ENCODE measurements around the gene CACNG4.

The CACNG4 gene

DNA sequence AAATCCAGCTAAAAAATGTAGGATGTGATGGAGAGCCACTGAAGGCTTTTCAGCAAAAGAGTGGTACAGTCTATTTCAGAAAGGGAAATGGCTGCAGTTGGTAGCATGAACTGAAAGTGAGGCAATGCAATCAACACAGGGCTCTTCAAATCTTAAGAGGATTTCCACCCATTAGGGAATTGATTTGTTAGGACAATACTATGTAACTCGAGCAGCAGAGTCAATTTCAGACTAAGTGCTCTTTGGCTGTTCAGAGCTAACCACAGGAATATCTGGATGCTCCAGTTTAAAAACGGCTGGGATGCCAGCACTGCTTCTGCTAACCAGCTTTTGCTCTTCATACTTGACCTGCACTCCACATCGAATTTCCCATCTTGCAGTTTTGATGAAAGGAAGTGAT lies 104.5 kb downstream of the CACNG4 start:
- TF ChIP-seq BHLHE40 (IDR thresholded peaks at IDR 0.05; ENCODE audit: borderline replicate concordance), result no peak
- TF ChIP-seq, protein P1, sequence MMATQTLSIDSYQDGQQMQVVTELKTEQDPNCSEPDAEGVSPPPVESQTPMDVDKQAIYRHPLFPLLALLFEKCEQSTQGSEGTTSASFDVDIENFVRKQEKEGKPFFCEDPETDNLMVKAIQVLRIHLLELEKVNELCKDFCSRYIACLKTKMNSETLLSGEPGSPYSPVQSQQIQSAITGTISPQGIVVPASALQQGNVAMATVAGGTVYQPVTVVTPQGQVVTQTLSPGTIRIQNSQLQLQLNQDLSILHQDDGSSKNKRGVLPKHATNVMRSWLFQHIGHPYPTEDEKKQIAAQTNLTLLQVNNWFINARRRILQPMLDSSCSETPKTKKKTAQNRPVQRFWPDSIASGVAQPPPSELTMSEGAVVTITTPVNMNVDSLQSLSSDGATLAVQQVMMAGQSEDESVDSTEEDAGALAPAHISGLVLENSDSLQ (IDR thresholded peaks at IDR 0.05), result no peak
- no peak for TF ChIP-seq SP1 (IDR thresholded peaks at IDR 0.05)
- no peak for TF ChIP-seq CTBP1 (IDR thresholded peaks at IDR 0.05; ENCODE audit: borderline replicate concordance)
- no peak for TF ChIP-seq TARDBP (IDR thresholded peaks at IDR 0.05)
- ChIA-PET POLR2A (no interaction called here), CTCF (no interaction called here)
- DNase-seq (ENCODE audit: extremely low spot score), result no peak

DNA sequence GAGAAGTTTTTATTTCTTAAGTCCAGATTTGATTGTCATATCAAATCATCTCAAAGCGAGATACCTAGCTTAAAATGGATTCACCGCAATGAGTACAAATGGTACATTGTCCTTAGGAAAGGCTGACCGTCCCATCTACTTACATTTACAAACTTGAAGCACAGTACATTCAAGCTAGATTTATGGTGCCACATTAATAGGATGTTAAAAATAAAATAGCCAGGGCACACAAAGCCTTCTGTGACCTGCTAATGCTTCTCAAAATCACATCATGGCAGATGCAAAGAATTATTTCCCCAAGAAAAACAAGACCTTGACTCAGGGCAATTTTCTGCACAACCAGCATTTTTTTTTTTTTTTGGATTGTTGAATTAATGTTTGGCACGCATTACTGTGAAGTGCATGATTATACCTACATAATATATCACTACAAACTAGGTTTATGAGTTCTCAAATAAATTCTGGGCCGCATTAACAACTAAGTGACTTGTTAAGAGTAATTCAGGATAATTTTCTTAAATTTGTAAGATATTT lies 105.2 kb downstream of the CACNG4 start:
- CTCF ChIA-PET, result interaction anchor here (0.6 kb wide), 1 partner anchor 903 kb away, joined by 3 read pairs; no protein-coding TSS in a partner anchor
- DNase-seq (ENCODE audit: extremely low spot score), result no peak
- TF ChIP-seq ZNF384 (IDR thresholded peaks at IDR 0.05) (peak; percentile 43; the same call in 1 of the 2 replicates), LEF1 (IDR thresholded peaks at IDR 0.05; ENCODE audit: borderline replicate concordance) (no peak), FOXA1 (IDR thresholded peaks at IDR 0.05) (no peak)
- POLR2A ChIA-PET, result no interaction called here

DNA sequence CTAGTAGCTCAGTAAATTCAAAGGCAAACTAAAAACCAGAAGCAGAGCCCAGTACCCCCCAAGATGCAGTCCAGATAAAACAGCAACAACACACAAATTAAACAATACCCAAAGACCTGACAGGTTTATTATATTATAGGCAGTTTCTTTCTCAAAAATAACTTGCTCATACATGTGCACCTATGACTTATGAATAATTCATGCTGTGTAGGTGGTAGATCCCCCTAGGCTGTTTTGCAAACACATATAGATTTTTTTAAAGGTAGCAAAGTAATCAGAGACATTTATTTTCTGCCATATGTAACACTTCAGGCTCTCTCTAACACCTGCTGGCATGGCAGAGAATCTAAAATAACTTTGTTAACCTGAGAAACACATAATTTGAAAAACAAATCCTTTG lies 107.1 kb downstream of the CACNG4 start:
- TF ChIP-seq FOXA1 (IDR thresholded peaks at IDR 0.05) (no peak), BHLHE40 (IDR thresholded peaks at IDR 0.05; ENCODE audit: borderline replicate concordance) (no peak), FOXM1 (IDR thresholded peaks at IDR 0.05; ENCODE audit: borderline replicate concordance) (no peak), ELF4 (IDR thresholded peaks at IDR 0.05) (no peak), HDGF (IDR thresholded peaks at IDR 0.05; ENCODE audit: borderline replicate concordance) (no peak), FOXK2 (IDR thresholded peaks at IDR 0.05) (no peak), SUZ12 (IDR thresholded peaks at IDR 0.05) (no peak), SP1 (IDR thresholded peaks at IDR 0.05) (no peak), CTBP1 (IDR thresholded peaks at IDR 0.05; ENCODE audit: borderline replicate concordance) (no peak), L3MBTL2 (conservative IDR thresholded peaks at IDR 0.05) (no peak), TARDBP (IDR thresholded peaks at IDR 0.05) (no peak)
- ChIA-PET CTCF (no interaction called here), POLR2A (no interaction called here)
- DNase-seq (ENCODE audit: extremely low spot score), result no peak

DNA sequence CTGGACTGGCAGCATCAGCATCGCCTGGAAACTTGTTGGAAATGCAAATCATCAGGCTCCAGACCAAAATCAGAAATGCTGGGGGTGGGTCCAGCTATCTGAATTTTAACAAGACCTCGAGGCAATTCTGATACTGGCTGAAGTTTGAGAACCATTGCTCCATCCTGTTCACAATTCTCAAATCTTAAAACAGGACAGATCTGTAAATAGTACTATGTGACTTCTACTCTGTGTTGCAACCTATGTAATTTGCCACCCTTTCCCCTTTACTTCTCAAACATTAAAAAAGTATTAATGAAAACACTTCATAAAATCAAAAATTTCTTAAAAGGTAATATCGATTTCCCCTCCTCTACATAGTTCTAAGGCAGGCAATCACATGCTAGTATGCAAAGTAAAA lies 108.4 kb downstream of the CACNG4 start:
- no peak for TF ChIP-seq FOXA1 (IDR thresholded peaks at IDR 0.05)
- no peak for TF ChIP-seq L3MBTL2 (conservative IDR thresholded peaks at IDR 0.05)
- no peak for TF ChIP-seq FOXM1 (IDR thresholded peaks at IDR 0.05; ENCODE audit: borderline replicate concordance)
- TF ChIP-seq FOXK2 (IDR thresholded peaks at IDR 0.05), result no peak
- no peak for TF ChIP-seq ARNT (IDR thresholded peaks at IDR 0.05)
- TF ChIP-seq ELF4 (IDR thresholded peaks at IDR 0.05), result no peak
- TF ChIP-seq ZNF384 (IDR thresholded peaks at IDR 0.05), result no peak
- TF ChIP-seq TARDBP (IDR thresholded peaks at IDR 0.05), result no peak
- TF ChIP-seq NFRKB (IDR thresholded peaks at IDR 0.05), result no peak
- no peak for TF ChIP-seq LEF1 (IDR thresholded peaks at IDR 0.05; ENCODE audit: borderline replicate concordance)
- no peak for TF ChIP-seq BHLHE40 (IDR thresholded peaks at IDR 0.05; ENCODE audit: borderline replicate concordance)
- TF ChIP-seq, protein P1 (IDR thresholded peaks at IDR 0.05), result no peak
- TF ChIP-seq SUZ12 (IDR thresholded peaks at IDR 0.05), result no peak
- TF ChIP-seq CTBP1 (IDR thresholded peaks at IDR 0.05; ENCODE audit: borderline replicate concordance), result no peak
- no peak for TF ChIP-seq SP1 (IDR thresholded peaks at IDR 0.05)
- TF ChIP-seq HDGF (IDR thresholded peaks at IDR 0.05; ENCODE audit: borderline replicate concordance), result no peak
- DNase-seq (ENCODE audit: extremely low spot score), result no peak
- CTCF ChIA-PET, result no interaction called here
- POLR2A ChIA-PET, result no interaction called here

DNA sequence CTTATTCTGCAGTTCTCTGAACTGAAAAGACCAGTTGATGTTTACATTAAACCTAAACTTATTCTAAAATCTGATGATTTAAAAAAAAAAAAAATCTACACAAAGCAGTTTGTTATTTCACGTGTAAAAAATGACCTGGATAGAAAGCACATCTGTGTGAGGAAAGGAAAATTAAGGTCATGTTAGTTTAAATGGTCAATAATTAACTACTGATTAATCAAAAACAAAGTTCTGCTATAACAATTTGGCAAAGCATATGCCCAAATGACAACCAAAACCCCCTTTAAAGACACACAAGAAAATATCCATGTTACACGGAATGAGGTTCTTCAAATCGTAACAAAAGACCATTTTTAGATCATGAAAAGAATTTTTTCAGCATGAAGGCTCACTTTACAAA lies 110.3 kb downstream of the CACNG4 start:
- ChIA-PET CTCF (no interaction called here), POLR2A (no interaction called here)
- DNase-seq (ENCODE audit: extremely low spot score), result no peak
- TF ChIP-seq FOXA1 (IDR thresholded peaks at IDR 0.05) (no peak), ARNT (IDR thresholded peaks at IDR 0.05) (no peak)
- TF ChIP-seq, protein P1 (IDR thresholded peaks at IDR 0.05), result no peak

DNA sequence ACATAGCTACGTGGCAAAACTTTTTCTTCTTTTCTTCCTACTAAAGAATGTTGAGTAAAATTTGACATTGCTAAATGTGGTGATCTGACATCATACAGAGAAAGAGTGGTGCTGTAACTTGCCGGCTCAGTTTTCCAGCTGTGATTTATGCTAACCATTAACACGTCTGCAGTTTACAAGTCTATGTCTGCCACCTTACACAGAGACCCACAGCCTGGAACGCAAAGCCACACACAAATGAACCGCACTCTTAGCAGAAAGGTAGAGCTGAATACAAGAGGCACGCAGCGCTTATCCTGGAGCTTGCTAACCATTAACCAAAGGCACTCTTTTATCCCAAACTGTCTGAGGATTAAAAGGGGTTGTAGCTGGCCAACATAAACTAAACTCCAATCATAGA lies 111.8 kb downstream of the CACNG4 start:
- ChIA-PET CTCF (no interaction called here), POLR2A (no interaction called here)
- no peak for DNase-seq (ENCODE audit: extremely low spot score)
- TF ChIP-seq, protein P1 (IDR thresholded peaks at IDR 0.05), result peak; percentile 19; the same call in 1 of the 2 replicates
- no peak for TF ChIP-seq SUZ12 (IDR thresholded peaks at IDR 0.05)

DNA sequence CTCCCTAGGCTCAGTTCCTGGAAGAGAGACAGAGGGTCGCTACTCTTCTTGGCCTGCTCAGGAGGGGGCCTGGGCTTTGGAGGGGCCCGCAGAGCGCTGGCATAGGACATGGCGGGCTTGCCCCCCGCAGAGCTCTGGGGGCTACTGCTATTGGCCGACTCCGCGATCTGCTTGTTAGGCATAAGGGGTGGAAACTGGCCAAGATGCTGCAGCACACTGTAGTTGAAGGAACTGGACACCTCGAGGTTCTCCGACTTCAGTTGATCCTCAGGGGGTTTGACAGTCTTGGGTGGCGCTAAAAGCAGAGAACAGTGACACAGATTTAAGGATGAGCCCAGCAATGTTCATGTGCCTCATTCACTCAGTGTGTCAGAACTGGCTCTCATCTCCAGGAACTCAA lies 113.8 kb downstream of the CACNG4 start:
- ChIA-PET POLR2A (no interaction called here), CTCF (interaction anchor here (0.8 to 1.1 kb wide), 2 partner anchors 10 to 50 kb away, joined by 3 to 5 read pairs; no protein-coding TSS in a partner anchor)
- TF ChIP-seq LEF1 (IDR thresholded peaks at IDR 0.05; ENCODE audit: borderline replicate concordance) (no peak), CTBP1 (IDR thresholded peaks at IDR 0.05; ENCODE audit: borderline replicate concordance) (no peak)
- no peak for DNase-seq (ENCODE audit: extremely low spot score)
